HG02610 (cell line): Measurements from ENCODE around the gene PDE9A.

Experiments
- ATAC-seq: cut with Tn5 transposase; IDR thresholded peaks from one replicate; pipeline ENCODE4 v1.9.1; 2021; ENCODE audit warnings: mild to moderate bottlenecking, moderate library complexity; ENCODE audit not compliant: unreplicated experiment

Gene PDE9A

GRCh38 chr21:42734323-42734971 is 81.0 kb downstream of the PDE9A start:
- ATAC-seq, result no peak

GRCh38 chr21:42735061-42735460 is 81.6 kb downstream of the PDE9A start:
- ATAC-seq, result no peak

GRCh38 chr21:42735944-42736343 is 82.5 kb downstream of the PDE9A start:
- no peak for ATAC-seq

- ATAC-seq, result no peak
Observed at GRCh38 chr21:42736646-42737350, 83.4 kb downstream of the PDE9A start.

- ATAC-seq, result no peak
Observed at GRCh38 chr21:42737951-42738590, 84.7 kb downstream of the PDE9A start.

- ATAC-seq, result no peak
Observed at GRCh38 chr21:42739061-42739931, 85.9 kb downstream of the PDE9A start.

GRCh38 chr21:42740405-42740909 is 87.0 kb downstream of the PDE9A start:
- ATAC-seq, result no peak

GRCh38 chr21:42741066-42741465 is 87.6 kb downstream of the PDE9A start:
- no peak for ATAC-seq

GRCh38 chr21:42744520-42745445 is 91.4 kb downstream of the PDE9A start:
- ATAC-seq, result no peak

GRCh38 chr21:42745511-42746239 is 92.3 kb downstream of the PDE9A start:
- no peak for ATAC-seq

- no peak for ATAC-seq
Observed at GRCh38 chr21:42746240-42746592, 92.8 kb downstream of the PDE9A start.

- no peak for ATAC-seq
Observed at GRCh38 chr21:42746593-42747275, 93.3 kb downstream of the PDE9A start.

GRCh38 chr21:42747276-42747701 is 93.9 kb downstream of the PDE9A start:
- no peak for ATAC-seq

GRCh38 chr21:42747746-42748351 is 94.4 kb downstream of the PDE9A start:
- ATAC-seq, result no peak

- ATAC-seq, result no peak
Observed at GRCh38 chr21:42748620-42749176, 95.3 kb downstream of the PDE9A start.

- no peak for ATAC-seq
Observed at GRCh38 chr21:42750737-42751530, 97.5 kb downstream of the PDE9A start.

- no peak for ATAC-seq
Observed at GRCh38 chr21:42751866-42752265, 98.4 kb downstream of the PDE9A start.
